Activated T-helper 1 cell treated with anti-CD3 and anti-CD28 coated beads, Interleukin-12 subunit alpha, Interleukin-12 subunit beta, Interleukin-2, Interleukin-4 antibody, amounts not matched to agents 30 ng/mL and 10 ng/mL and 1 ng/mL, durations not matched to agents 14 hours and 24 hours and 36 hours (primary cell): ENCODE data around the gene RPS2. TPM values are rescaled to one million over a fixed set of nuclear protein-coding genes. Genes with fewer than 3 reads are reported as not detected.
"Not testable (repeated sequence)": the region's sequence is repeated elsewhere in the genome, so short reads cannot be mapped to it uniquely, and the experiment has no call there.

Experiments
- DNase-seq: peaks from one replicate; pipeline ENCODE4 v3.0.0; 2021; ENCODE audit warnings: low spot score
- H3K27ac Mint-ChIP-seq: one replicate; pipeline ENCODE4 v1.8.0; 2021; ENCODE audit warnings: mild to moderate bottlenecking, mixed read lengths
- H3K27me3 Mint-ChIP-seq: one replicate; pipeline ENCODE4 v1.8.0; 2022; ENCODE audit warnings: mild to moderate bottlenecking, moderate library complexity, mixed read lengths; ENCODE audit not compliant: insufficient read depth
- H3K36me3 Mint-ChIP-seq: one replicate; pipeline ENCODE4 v1.8.0; 2021; ENCODE audit warnings: low read depth, mixed read lengths
- H3K4me1 Mint-ChIP-seq: one replicate; pipeline ENCODE4 v1.8.0; 2021; ENCODE audit warnings: low read depth, mixed read lengths
- H3K4me3 Mint-ChIP-seq: one replicate; pipeline ENCODE4 v1.8.0; 2021; ENCODE audit warnings: mild to moderate bottlenecking, moderate library complexity, mixed read lengths
- H3K9me3 Mint-ChIP-seq: one replicate; pipeline ENCODE4 v1.8.0; 2021; ENCODE audit warnings: mixed read lengths
- intact Hi-C: fragments of 100-400 bp; cut with micrococcal nuclease; formaldehyde crosslinking; loops from one replicate; pipeline ENCODE4 v1.15.1; 2024
- total RNA-seq: library from RNA; stranded (reverse); gene quantifications from 2 replicates; pipeline ENCODE4 v1.2.3, GENCODE V29; 2022

Gene RPS2
- total RNA-seq, 1 donor from 2014 or later, result 3,145 TPM

DNA sequence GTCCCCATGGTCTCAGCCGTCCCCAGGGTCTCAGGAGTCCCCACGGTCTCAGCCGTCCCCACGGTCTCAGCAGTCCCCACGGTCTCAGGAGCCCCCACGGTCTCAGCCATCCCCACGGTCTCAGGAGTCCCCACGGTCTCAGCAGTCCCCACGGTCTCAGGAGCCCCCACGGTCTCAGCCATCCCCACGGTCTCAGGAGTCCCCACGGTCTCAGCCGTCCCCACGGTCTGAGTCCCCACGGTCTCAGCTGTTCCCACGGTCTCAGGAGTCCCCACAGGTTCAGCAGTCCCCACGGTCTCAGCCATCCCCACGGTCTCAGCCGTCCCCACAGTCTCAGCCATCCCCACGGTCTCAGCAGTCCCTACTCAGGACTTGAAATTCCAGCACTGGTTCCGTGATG is 44.5 kb downstream of the RPS2 start:
- H3K27ac Mint-ChIP-seq, DNase-seq, H3K36me3 Mint-ChIP-seq, H3K4me3 Mint-ChIP-seq, intact Hi-C loops, H3K9me3 Mint-ChIP-seq, H3K4me1 Mint-ChIP-seq: not testable (repeated sequence)
- peaks cover 48% of the 10 kb centered on the region for H3K27me3 Mint-ChIP-seq

- intact Hi-C loops, result no loop called here
- Mint-ChIP-seq H3K36me3 (no peaks in the 10 kb centered on the region), H3K4me3 (no peak overlapping the region), H3K4me1 (no peaks in the 10 kb centered on the region), H3K9me3 (no peaks in the 10 kb centered on the region), H3K27ac (no peak overlapping the region), H3K27me3 (peaks cover 46% of the 10 kb centered on the region)
- no peak for DNase-seq
These were observed 45.2 kb downstream of the RPS2 start for GRCh38 chr16:1919327-1919998.

DNA sequence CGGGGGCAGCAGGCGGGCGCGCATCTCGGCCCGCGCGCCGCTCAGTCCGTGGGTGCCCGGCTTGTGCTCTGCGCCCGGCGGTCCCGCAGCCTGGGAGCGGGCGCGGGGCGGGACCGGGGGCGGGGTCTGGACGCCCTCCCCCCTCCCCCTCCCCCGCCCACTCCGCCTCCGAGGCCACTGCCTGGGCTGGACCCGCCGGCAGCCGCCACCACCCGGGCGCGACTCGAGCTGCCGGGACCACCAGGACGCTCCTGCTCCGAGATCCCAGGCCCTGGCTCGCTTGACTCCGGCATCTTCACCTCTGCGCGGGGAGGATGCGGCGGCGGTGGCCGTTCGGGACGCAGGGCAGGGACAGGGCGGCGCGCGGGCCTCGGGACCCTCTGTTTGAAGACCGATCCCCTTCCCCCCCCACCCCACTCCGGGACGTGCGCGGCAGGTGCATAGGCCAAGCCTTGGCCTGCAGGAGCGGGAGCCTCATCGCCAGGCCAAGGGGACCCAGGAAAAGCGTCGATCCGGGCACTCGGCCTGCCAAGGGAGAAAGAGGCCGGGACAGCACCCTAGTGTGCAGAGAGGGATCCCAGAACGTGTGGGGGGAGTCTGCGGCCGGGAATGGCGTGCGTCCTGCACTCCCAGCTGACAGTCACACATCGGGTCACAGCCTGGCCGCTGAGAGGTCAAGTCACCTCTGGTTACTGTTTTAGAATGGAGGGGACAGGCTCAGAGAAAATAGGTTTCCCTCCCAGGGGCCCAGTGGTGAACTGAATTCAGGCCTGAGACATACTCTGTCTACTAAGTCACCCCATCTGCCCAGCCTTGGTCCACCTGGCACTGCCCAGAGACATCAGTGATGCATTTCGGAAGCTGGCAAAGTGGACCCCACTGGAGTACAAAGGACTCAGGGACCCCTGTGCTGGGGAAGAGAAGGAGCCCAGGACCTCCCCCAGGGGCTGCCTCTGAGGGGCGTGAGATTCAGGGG is 46.0 kb downstream of the RPS2 start, which contains the start of gene HS3ST6:
Gene HS3ST6, minus strand, starts transcription at position 65 of the 976 bp plus-strand sequence. CDS start 92 bp downstream, outside the sequence.
- H3K27me3 Mint-ChIP-seq, result peaks cover 46% of the 10 kb centered on the region
- H3K9me3 Mint-ChIP-seq, result no peaks in the 10 kb centered on the region
- H3K4me1 Mint-ChIP-seq, result no peaks in the 10 kb centered on the region
- no peak within 1 kb of the TSS for H3K27ac Mint-ChIP-seq
- no peak for DNase-seq
- no peaks in the 10 kb centered on the region for H3K36me3 Mint-ChIP-seq
- intact Hi-C loops, result no loop called here
- H3K4me3 Mint-ChIP-seq, result no peak within 1 kb of the TSS

DNA sequence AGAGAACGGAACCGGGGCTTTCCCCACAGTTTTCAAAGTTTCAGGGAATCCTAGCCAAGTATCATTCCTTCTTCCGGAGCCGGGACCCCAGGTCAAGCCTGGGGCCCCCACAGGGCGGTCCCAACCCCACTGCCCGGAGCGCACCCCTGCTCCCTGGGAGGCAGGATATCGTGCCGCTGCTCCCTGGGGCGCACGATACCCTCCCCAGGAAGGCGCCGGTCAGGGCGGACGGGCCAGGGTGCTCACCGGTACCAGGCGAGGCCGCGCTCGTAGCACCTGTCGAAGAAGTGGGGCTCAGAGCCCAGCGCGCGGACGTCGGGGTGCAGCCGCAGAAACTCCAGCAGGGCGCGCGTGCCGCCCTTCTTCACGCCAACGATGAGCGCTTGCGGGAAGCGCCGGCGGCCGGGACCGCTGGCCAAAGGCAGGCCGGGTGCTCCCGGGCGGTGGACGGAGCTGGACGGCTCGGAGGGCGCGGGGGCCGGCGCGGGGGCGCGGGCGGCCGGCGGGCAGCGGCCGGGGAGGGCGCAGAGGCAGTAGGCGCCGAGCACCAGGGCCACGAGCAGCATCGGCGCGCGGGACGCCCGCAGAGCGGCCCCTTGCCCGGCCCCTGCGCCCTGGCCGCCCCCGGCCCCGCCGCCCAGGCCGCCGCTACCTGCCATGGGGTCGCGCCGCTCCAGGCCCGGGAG is 46.8 kb downstream of the RPS2 start:
- no peaks in the 10 kb centered on the region for H3K4me1 Mint-ChIP-seq
- peaks cover 41% of the 10 kb centered on the region for H3K27me3 Mint-ChIP-seq
- intact Hi-C loops, result no loop called here
- no peak overlapping the region for H3K27ac Mint-ChIP-seq
- H3K9me3 Mint-ChIP-seq, result no peaks in the 10 kb centered on the region
- no peaks in the 10 kb centered on the region for H3K36me3 Mint-ChIP-seq
- no peak for DNase-seq
- H3K4me3 Mint-ChIP-seq, result no peak overlapping the region

DNA sequence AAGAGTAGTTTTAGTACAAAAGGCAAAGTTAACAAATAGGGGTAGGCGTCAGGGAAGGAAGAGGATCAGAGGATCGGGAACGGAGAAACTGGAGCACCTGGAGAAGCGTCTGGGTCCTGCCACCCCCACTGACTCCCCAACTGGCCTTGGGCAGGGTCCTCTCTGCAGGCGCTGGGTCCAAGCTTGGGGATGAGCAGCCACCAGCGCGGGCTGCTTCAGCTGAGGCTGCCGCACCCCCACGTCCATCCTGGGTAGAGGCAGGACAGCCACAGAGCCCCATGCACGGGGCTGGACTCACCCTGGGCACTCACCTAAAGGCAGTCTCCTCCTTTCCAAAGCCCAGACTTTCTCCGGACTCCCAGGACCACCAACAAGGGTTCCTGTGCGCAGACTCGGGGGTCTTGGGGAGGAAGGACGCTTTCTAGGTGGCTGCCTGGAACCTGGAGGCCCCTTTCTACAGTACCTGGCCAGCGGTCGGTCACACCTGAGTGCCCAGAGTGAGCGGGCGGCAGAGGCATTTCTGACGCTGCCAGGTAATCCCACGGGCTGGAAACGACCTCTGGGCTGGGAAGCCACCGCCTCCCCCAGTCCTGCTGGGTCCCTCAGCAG is 47.5 kb downstream of the RPS2 start:
- no peaks in the 10 kb centered on the region for H3K36me3 Mint-ChIP-seq

DNA sequence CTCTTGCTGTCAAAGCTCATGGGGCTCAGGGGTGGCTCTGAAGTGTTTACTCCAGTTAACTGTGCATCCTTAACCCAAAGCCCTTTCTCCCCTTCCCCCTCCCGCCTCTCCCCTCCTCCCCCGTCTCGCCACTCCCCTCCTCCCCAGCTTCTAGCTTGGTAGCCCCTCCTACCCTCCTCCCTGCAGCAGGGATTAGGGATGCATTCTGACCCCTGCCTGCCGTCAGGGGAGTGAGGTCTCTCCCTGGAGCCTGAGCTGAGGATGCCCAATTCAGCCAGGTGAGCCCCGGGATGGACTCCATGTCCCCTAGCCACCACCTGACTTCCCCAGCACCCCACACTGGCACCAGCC is 48.0 kb downstream of the RPS2 start:
- Mint-ChIP-seq H3K4me1 (no peaks in the 10 kb centered on the region), H3K4me3 (no peak overlapping the region), H3K9me3 (no peaks in the 10 kb centered on the region), H3K27ac (no peak overlapping the region), H3K36me3 (no peaks in the 10 kb centered on the region), H3K27me3 (peaks cover 33% of the 10 kb centered on the region)
- intact Hi-C loops, result no loop called here
- DNase-seq, result no peak

More for the DNA sequence above, 47.5 kb downstream of the RPS2 start:
- Mint-ChIP-seq H3K4me3 (no peak overlapping the region), H3K27me3 (peaks cover 36% of the 10 kb centered on the region), H3K4me1 (no peaks in the 10 kb centered on the region), H3K9me3 (no peaks in the 10 kb centered on the region), H3K27ac (no peak overlapping the region)
- DNase-seq, result no peak
- intact Hi-C loops, result no loop called here

DNA sequence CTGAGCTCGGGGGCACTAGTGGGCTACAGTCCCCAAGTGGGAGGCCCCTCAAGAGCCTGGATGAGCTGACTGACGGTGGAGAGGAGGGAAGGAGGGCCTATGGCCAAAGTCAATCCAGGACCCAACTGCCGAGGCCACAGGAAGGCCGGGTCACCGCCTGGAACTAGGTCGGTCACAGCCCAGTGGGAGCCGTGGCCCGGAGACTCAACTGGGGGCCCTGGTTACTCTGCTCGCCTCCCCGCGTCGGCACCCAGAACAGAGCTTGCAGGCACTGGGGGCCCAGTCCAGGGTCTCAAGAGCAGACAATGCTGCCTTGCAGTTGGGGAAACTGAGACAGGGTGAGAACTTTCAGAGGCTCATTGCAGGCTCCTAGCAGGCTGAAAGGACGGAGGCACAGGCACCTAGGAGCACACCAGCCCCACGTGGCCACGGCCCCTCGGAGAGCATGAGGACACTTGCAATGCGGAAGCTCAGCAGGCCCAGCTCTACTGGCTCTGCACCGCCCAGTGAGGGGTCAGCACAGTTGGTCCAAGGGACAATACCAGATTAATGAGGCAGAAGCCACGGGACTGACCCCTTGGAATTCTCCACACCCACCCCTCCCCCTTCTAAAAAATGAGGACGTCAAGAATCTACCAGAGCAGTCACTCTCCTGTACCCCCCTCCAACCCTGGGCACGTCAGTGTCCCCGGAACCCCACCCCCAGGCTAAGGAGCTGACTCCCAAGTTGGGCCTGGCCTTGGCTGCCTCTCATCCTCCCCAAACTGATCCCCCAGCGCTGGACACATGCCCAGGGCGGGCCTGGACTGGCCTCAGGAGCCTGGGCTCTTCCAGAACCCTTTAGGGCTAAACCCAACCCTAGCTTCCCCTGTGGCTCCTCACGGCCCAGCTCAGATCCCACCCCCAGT is 48.6 kb downstream of the RPS2 start:
- Mint-ChIP-seq H3K4me3 (no peak overlapping the region), H3K9me3 (no peaks in the 10 kb centered on the region), H3K27me3 (peaks cover 28% of the 10 kb centered on the region), H3K27ac (no peak overlapping the region), H3K4me1 (no peaks in the 10 kb centered on the region), H3K36me3 (no peaks in the 10 kb centered on the region)
- intact Hi-C loops, result no loop called here
- DNase-seq, result no peak

DNA sequence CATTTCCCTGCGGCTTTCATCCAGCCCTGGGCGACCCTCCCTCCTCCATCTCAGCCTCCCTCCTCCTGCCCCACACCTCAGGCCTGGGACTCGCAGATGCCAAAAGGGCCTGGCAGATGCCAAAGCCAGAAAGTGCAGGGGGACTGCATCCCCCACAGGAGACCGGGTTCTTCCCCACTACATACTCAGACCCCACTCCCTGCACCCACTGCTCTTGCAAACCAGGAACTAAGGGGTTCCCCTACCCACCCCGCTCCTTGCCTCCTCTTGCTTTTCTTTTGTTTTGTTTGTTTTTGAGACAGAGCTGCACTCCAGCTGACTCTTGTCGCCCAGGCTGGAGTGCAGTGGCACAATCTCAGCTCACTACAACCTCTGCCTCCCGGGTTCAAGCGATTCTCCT is 49.6 kb downstream of the RPS2 start:
- intact Hi-C loops, result no loop called here
- no peaks in the 10 kb centered on the region for H3K4me1 Mint-ChIP-seq
- DNase-seq, result no peak

GRCh38 chr16:1914084-1914608 is 50.5 kb downstream of the RPS2 start:
- Mint-ChIP-seq H3K27me3 (peaks cover 22% of the 10 kb centered on the region), H3K4me3 (no peak overlapping the region), H3K4me1 (no peaks in the 10 kb centered on the region), H3K9me3 (no peaks in the 10 kb centered on the region), H3K36me3 (no peaks in the 10 kb centered on the region), H3K27ac (no peak overlapping the region)
- no peak for DNase-seq
- intact Hi-C loops, result no loop called here

More for the DNA sequence above, 49.6 kb downstream of the RPS2 start:
- H3K27ac Mint-ChIP-seq, result no peak overlapping the region
- H3K4me3 Mint-ChIP-seq, result no peak overlapping the region
- H3K36me3 Mint-ChIP-seq, result no peaks in the 10 kb centered on the region
- no peaks in the 10 kb centered on the region for H3K9me3 Mint-ChIP-seq
- H3K27me3 Mint-ChIP-seq, result peaks cover 22% of the 10 kb centered on the region

DNA sequence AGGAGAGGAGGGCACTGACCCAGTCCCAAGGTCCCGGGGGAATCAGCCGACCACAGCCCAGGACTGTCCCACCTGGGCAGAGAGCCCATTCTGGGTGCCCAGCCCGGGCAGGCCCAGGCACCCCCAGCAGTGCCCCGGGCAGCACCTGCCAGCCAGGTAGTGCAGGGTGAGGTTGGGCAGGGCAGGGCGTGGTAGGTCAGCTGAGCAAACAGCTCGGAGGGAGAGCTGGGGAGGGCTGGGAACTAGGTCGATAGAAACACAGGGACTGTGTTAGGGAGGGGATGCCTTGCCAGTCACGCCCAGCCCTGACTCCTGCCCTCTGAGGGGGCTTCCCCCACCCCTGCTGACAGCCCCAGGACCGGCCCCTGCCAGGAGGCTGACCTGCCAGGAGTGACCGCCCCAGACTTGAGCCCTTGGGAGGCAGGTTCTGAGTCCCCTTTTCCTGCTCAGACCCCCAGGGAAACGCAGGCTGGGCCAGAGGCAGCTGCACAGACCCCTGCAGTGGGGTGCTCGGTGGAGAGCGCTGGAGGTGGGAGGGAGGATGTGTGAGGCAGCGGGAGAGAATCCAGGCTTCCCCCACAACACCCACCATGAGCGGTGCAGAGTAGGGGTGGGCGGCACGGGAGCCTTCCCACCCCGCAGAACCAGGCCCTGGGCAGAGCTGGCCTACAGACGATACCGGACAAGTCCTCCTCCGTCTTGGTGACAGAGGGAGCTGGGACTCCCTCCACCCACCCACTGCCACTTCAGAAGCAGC is 51.1 kb downstream of the RPS2 start:
- no peak for DNase-seq
- no peaks in the 10 kb centered on the region for H3K9me3 Mint-ChIP-seq
- H3K27ac Mint-ChIP-seq, result no peak overlapping the region
- no peaks in the 10 kb centered on the region for H3K4me1 Mint-ChIP-seq
- no peak overlapping the region for H3K4me3 Mint-ChIP-seq
- no peaks in the 10 kb centered on the region for H3K36me3 Mint-ChIP-seq
- intact Hi-C loops, result no loop called here
- H3K27me3 Mint-ChIP-seq, result peaks cover 21% of the 10 kb centered on the region

DNA sequence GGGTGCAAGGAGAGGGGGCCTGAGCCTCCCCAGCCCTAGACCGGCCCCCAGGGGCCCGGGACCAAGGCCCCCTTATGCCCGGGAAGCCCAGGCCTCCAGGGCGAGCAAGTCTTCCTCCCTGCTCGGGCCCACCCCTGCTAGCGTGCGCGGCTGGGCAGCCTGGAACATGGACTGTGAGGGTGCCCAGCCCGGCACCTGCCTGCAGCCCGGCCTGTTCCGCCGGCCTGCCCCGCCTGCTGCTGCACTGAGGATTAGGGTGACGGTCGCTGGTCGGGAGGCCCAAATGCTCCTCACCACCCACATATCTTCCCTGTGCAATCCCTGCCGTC is 52.4 kb downstream of the RPS2 start:
- Mint-ChIP-seq H3K4me3 (no peak overlapping the region), H3K4me1 (no peaks in the 10 kb centered on the region), H3K27me3 (peaks cover 21% of the 10 kb centered on the region), H3K27ac (no peak overlapping the region), H3K9me3 (no peaks in the 10 kb centered on the region), H3K36me3 (no peaks in the 10 kb centered on the region)
- intact Hi-C loops, result no loop called here
- DNase-seq, result no peak
